ENCODE measurements around the gene ARHGEF18. TPM values are rescaled to one million over a fixed set of nuclear protein-coding genes. Genes with fewer than 3 reads are reported as not detected.

The ARHGEF18 gene
- total and polyA plus RNA-seq, 2 experiments from 2014 or later = 12.8 to 47.6 TPM

DNA sequence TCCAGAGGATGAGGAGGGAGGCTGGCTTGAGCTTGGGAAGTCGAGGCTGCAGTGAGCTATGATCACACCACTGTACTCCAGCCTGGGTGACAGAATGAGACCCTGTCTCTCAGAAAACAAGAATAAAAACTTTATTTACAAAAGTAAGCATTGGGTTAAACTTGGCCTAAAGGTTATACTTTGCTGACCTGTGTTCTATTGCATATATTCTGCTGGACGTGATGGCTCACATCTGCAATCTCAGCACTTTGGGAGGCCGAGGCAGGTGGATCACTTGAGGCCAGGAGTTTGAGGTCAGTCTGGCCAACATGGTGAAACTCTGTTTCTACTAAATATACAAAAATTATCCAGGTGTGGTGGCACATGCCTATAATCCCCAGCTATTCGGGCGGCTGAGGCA lies 6.6 kb upstream of the ARHGEF18 start:
- no peak overlapping the region for H3K4me2 ChIP-seq
- no peak overlapping the region for H2AFZ ChIP-seq
- H4K20me1 ChIP-seq (replicated peaks; ENCODE audit: insufficient read depth) = no peaks in the 10 kb centered on the region
- no peaks in the 10 kb centered on the region for H3K79me2 ChIP-seq (replicated peaks; ENCODE audit: insufficient read depth)
- peaks cover 7% of the 10 kb centered on the region for H3K27me3 Mint-ChIP-seq (ENCODE audit: insufficient read depth, low read depth, poor library complexity)
- H3K9me3 Mint-ChIP-seq = no peaks in the 10 kb centered on the region; the same call in 2 of the 3 replicates
- no peaks in the 10 kb centered on the region for H3K9me2 ChIP-seq (ENCODE audit: insufficient read depth)
- DNase-seq (ENCODE audit: low spot score) (no peak), ATAC-seq (no peak)
- H3K4me3 ChIP-seq = no peak overlapping the region
- H3K4me3 Mint-ChIP-seq = no peak overlapping the region
- no peaks in the 10 kb centered on the region for H3K27me3 ChIP-seq (ENCODE audit: insufficient read depth)
- no peaks in the 10 kb centered on the region for H3K36me3 ChIP-seq (ENCODE audit: insufficient read depth)
- H3K4me1 Mint-ChIP-seq = peaks cover 4% of the 10 kb centered on the region; the same call in 2 of the 3 replicates
- H3K36me3 Mint-ChIP-seq (ENCODE audit: low read depth) = no peaks in the 10 kb centered on the region
- no peaks in the 10 kb centered on the region for H3F3A ChIP-seq (replicated peaks; ENCODE audit: low read depth)
- no peak overlapping the region for H3K27ac Mint-ChIP-seq
- H3K27ac ChIP-seq (ENCODE audit: low read depth) = no peak overlapping the region
- H3K4me1 ChIP-seq (ENCODE audit: insufficient read depth) = no peaks in the 10 kb centered on the region
- TF ChIP-seq ZNF114 (CRISPR knock-in tag; IDR thresholded peaks at IDR 0.05) (no peak), JUNB (IDR thresholded peaks at IDR 0.05; ENCODE audit: unreplicated experiment) (no peak)
- TF ChIP-seq, protein P1, sequence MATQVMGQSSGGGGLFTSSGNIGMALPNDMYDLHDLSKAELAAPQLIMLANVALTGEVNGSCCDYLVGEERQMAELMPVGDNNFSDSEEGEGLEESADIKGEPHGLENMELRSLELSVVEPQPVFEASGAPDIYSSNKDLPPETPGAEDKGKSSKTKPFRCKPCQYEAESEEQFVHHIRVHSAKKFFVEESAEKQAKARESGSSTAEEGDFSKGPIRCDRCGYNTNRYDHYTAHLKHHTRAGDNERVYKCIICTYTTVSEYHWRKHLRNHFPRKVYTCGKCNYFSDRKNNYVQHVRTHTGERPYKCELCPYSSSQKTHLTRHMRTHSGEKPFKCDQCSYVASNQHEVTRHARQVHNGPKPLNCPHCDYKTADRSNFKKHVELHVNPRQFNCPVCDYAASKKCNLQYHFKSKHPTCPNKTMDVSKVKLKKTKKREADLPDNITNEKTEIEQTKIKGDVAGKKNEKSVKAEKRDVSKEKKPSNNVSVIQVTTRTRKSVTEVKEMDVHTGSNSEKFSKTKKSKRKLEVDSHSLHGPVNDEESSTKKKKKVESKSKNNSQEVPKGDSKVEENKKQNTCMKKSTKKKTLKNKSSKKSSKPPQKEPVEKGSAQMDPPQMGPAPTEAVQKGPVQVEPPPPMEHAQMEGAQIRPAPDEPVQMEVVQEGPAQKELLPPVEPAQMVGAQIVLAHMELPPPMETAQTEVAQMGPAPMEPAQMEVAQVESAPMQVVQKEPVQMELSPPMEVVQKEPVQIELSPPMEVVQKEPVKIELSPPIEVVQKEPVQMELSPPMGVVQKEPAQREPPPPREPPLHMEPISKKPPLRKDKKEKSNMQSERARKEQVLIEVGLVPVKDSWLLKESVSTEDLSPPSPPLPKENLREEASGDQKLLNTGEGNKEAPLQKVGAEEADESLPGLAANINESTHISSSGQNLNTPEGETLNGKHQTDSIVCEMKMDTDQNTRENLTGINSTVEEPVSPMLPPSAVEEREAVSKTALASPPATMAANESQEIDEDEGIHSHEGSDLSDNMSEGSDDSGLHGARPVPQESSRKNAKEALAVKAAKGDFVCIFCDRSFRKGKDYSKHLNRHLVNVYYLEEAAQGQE (IDR thresholded peaks at IDR 0.05; ENCODE audit: unreplicated experiment) = no peak

DNA sequence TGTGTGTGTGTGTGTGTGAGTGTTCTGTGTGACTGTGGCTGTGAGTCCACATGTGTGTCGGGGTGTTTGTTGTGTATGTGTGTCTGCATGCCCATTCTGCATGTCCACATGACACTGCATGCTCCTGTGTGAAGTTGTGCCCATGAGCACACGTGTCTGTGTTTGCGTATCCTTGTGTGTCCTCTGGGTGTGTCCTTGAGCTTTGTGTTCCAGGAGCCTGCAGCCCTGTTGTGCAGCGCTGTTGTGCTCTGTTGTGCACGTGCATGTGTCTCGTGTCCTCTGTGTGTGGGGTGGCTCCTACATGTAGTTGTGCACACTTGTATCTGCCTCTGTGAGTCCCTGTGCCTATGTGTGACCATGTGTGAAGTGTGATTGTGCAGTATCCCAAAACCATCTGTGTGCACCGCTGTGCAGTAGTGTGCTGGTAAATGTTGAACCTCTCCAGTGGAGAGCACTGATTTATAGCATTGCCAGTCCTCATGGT lies 2.2 kb upstream of the ARHGEF18 start:
- no peak overlapping the region for H3K4me3 ChIP-seq
- TF ChIP-seq, protein P2, sequence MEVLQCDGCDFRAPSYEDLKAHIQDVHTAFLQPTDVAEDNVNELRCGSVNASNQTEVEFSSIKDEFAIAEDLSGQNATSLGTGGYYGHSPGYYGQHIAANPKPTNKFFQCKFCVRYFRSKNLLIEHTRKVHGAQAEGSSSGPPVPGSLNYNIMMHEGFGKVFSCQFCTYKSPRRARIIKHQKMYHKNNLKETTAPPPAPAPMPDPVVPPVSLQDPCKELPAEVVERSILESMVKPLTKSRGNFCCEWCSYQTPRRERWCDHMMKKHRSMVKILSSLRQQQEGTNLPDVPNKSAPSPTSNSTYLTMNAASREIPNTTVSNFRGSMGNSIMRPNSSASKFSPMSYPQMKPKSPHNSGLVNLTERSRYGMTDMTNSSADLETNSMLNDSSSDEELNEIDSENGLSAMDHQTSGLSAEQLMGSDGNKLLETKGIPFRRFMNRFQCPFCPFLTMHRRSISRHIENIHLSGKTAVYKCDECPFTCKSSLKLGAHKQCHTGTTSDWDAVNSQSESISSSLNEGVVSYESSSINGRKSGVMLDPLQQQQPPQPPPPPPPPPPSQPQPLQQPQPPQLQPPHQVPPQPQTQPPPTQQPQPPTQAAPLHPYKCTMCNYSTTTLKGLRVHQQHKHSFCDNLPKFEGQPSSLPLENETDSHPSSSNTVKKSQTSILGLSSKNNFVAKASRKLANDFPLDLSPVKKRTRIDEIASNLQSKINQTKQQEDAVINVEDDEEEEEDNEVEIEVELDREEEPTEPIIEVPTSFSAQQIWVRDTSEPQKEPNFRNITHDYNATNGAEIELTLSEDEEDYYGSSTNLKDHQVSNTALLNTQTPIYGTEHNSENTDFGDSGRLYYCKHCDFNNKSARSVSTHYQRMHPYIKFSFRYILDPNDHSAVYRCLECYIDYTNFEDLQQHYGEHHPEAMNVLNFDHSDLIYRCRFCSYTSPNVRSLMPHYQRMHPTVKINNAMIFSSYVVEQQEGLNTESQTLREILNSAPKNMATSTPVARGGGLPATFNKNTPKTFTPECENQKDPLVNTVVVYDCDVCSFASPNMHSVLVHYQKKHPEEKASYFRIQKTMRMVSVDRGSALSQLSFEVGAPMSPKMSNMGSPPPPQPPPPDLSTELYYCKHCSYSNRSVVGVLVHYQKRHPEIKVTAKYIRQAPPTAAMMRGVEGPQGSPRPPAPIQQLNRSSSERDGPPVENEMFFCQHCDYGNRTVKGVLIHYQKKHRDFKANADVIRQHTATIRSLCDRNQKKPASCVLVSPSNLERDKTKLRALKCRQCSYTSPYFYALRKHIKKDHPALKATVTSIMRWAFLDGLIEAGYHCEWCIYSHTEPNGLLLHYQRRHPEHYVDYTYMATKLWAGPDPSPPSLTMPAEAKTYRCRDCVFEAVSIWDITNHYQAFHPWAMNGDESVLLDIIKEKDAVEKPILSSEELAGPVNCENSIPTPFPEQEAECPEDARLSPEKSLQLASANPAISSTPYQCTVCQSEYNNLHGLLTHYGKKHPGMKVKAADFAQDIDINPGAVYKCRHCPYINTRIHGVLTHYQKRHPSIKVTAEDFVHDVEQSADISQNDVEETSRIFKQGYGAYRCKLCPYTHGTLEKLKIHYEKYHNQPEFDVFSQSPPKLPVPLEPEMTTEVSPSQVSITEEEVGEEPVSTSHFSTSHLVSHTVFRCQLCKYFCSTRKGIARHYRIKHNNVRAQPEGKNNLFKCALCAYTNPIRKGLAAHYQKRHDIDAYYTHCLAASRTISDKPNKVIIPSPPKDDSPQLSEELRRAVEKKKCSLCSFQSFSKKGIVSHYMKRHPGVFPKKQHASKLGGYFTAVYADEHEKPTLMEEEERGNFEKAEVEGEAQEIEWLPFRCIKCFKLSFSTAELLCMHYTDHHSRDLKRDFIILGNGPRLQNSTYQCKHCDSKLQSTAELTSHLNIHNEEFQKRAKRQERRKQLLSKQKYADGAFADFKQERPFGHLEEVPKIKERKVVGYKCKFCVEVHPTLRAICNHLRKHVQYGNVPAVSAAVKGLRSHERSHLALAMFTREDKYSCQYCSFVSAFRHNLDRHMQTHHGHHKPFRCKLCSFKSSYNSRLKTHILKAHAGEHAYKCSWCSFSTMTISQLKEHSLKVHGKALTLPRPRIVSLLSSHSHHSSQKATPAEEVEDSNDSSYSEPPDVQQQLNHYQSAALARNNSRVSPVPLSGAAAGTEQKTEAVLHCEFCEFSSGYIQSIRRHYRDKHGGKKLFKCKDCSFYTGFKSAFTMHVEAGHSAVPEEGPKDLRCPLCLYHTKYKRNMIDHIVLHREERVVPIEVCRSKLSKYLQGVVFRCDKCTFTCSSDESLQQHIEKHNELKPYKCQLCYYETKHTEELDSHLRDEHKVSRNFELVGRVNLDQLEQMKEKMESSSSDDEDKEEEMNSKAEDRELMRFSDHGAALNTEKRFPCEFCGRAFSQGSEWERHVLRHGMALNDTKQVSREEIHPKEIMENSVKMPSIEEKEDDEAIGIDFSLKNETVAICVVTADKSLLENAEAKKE (CRISPR knock-in tag; IDR thresholded peaks at IDR 0.05) = no peak
- TF ChIP-seq ZNF331 (CRISPR knock-in tag; IDR thresholded peaks at IDR 0.05; ENCODE audit: low read depth) = no peak
- TF ChIP-seq, protein P1 (IDR thresholded peaks at IDR 0.05; ENCODE audit: unreplicated experiment) = no peak
- DNase-seq (ENCODE audit: low spot score) = no peak
- Mint-ChIP-seq H3K4me3 (no peak overlapping the region), H3K27ac (no peak overlapping the region), H3K4me1 (peaks cover 4% of the 10 kb centered on the region; the same call in 2 of the 3 replicates), H3K36me3 (ENCODE audit: low read depth) (peaks cover 3% of the 10 kb centered on the region; the same call in 1 of the 3 replicates), H3K9me3 (peaks cover 32% of the 10 kb centered on the region), H3K27me3 (ENCODE audit: insufficient read depth, low read depth, poor library complexity) (peaks cover 11% of the 10 kb centered on the region)
- no peak overlapping the region for H2AFZ ChIP-seq
- H3K36me3 ChIP-seq (ENCODE audit: insufficient read depth) = no peaks in the 10 kb centered on the region
- H3F3A ChIP-seq (replicated peaks; ENCODE audit: low read depth) = no peaks in the 10 kb centered on the region
- H3K4me2 ChIP-seq = no peak overlapping the region
- H3K27me3 ChIP-seq (ENCODE audit: insufficient read depth) = no peaks in the 10 kb centered on the region
- H3K9me2 ChIP-seq (ENCODE audit: insufficient read depth) = no peaks in the 10 kb centered on the region
- H4K20me1 ChIP-seq (replicated peaks; ENCODE audit: insufficient read depth) = no peaks in the 10 kb centered on the region
- ATAC-seq = no peak
- H3K27ac ChIP-seq (ENCODE audit: low read depth) = no peak overlapping the region
- H3K4me1 ChIP-seq (ENCODE audit: insufficient read depth) = no peaks in the 10 kb centered on the region
- H3K79me2 ChIP-seq (replicated peaks; ENCODE audit: insufficient read depth) = no peaks in the 10 kb centered on the region
